Measurements from ENCODE around the gene STK32B. TPM values are rescaled to one million over a fixed set of nuclear protein-coding genes. Genes with fewer than 3 reads are reported as not detected.

The STK32B gene
- total RNA-seq, 1 donor from 2014 or later: not detected

GRCh38 chr4:5463936-5464650, 412.8 kb downstream of the STK32B start:
- intact Hi-C loops (cut with micrococcal nuclease): no loop called here

GRCh38 chr4:5465529-5465928, 414.2 kb downstream of the STK32B start:
- intact Hi-C loops (cut with micrococcal nuclease): no loop called here

- intact Hi-C loops (cut with micrococcal nuclease): no loop called here
Observed at GRCh38 chr4:5465956-5466355, 414.7 kb downstream of the STK32B start.

- intact Hi-C loops (cut with micrococcal nuclease): no loop called here
Observed at GRCh38 chr4:5467111-5467510, 415.8 kb downstream of the STK32B start.

GRCh38 chr4:5469151-5469775, 418.0 kb downstream of the STK32B start:
- intact Hi-C loops (cut with micrococcal nuclease): no loop called here

- intact Hi-C loops (cut with micrococcal nuclease): no loop called here
Observed at GRCh38 chr4:5469861-5470260, 418.6 kb downstream of the STK32B start.

GRCh38 chr4:5470318-5471198, 419.3 kb downstream of the STK32B start:
- intact Hi-C loops (cut with micrococcal nuclease): no loop called here

GRCh38 chr4:5471206-5471605, 419.9 kb downstream of the STK32B start:
- intact Hi-C loops (cut with micrococcal nuclease): no loop called here

GRCh38 chr4:5471691-5472090, 420.4 kb downstream of the STK32B start:
- intact Hi-C loops (cut with micrococcal nuclease): no loop called here

- intact Hi-C loops (cut with micrococcal nuclease): no loop called here
Observed at GRCh38 chr4:5472160-5472591, 420.9 kb downstream of the STK32B start.

- intact Hi-C loops (cut with micrococcal nuclease): no loop called here
Observed at GRCh38 chr4:5473125-5473524, 421.8 kb downstream of the STK32B start.

GRCh38 chr4:5474756-5475155, 423.5 kb downstream of the STK32B start:
- intact Hi-C loops (cut with micrococcal nuclease): no loop called here

- intact Hi-C loops (cut with micrococcal nuclease): no loop called here
Observed at GRCh38 chr4:5477613-5478012, 426.3 kb downstream of the STK32B start.

GRCh38 chr4:5478169-5478568, 426.9 kb downstream of the STK32B start:
- intact Hi-C loops (cut with micrococcal nuclease): no loop called here

- intact Hi-C loops (cut with micrococcal nuclease): no loop called here
Observed at GRCh38 chr4:5478697-5479096, 427.4 kb downstream of the STK32B start.

GRCh38 chr4:5479518-5480060, 428.3 kb downstream of the STK32B start:
- intact Hi-C loops (cut with micrococcal nuclease): no loop called here

GRCh38 chr4:5488413-5488812, 437.1 kb downstream of the STK32B start:
- intact Hi-C loops (cut with micrococcal nuclease): no loop called here

GRCh38 chr4:5489260-5489659, 438.0 kb downstream of the STK32B start:
- intact Hi-C loops (cut with micrococcal nuclease): no loop called here

GRCh38 chr4:5497489-5497888, 446.2 kb downstream of the STK32B start:
- intact Hi-C loops (cut with micrococcal nuclease): no loop called here

GRCh38 chr4:5500165-5500564, 448.9 kb downstream of the STK32B start:
- intact Hi-C loops (cut with micrococcal nuclease): no loop called here

GRCh38 chr4:5503336-5503936, 452.2 kb downstream of the STK32B start:
- intact Hi-C loops (cut with micrococcal nuclease): no loop called here

Measured in T-helper 2 cell treated with Interferon-gamma antibody and Interleukin-4, amounts not matched to agents 100 ng/mL and 5 ng/mL, for 36 hours (primary cell).